Activated T-cell treated with anti-CD3 and anti-CD28 coated beads for 48 hours (primary cell): ENCODE results near the gene ITPRID2.

Experiments
- DNase-seq: peaks from one replicate; pipeline ENCODE4 v3.0.0-alpha.2; 2020; ENCODE audit warnings: low read depth

Gene ITPRID2

GRCh38 chr2:181882246-181883020, 9.1 kb upstream of the ITPRID2 start:
- DNase-seq: no peak

- DNase-seq: no peak
Observed at GRCh38 chr2:181884601-181885000, 6.9 kb upstream of the ITPRID2 start.

GRCh38 chr2:181885096-181885495, 6.4 kb upstream of the ITPRID2 start:
- no peak for DNase-seq

GRCh38 chr2:181886192-181886591, 5.3 kb upstream of the ITPRID2 start:
- DNase-seq: no peak

GRCh38 chr2:181887045-181887444, 4.5 kb upstream of the ITPRID2 start:
- no peak for DNase-seq

GRCh38 chr2:181889776-181890175, 1.8 kb upstream of the ITPRID2 start:
- no peak for DNase-seq

GRCh38 chr2:181890271-181890670, 1.3 kb upstream of the ITPRID2 start:
- DNase-seq: no peak

GRCh38 chr2:181891966-181892798, 652 bp downstream of the ITPRID2 start:
- peak; percentile 51 for DNase-seq

GRCh38 chr2:181892799-181893435, 1.4 kb downstream of the ITPRID2 start:
- no peak for DNase-seq

GRCh38 chr2:181894381-181894780, 2.9 kb downstream of the ITPRID2 start:
- DNase-seq: no peak

- DNase-seq: no peak
Observed at GRCh38 chr2:181895818-181896217, 4.3 kb downstream of the ITPRID2 start.

GRCh38 chr2:181896286-181896685, 4.8 kb downstream of the ITPRID2 start:
- DNase-seq: no peak

- DNase-seq: no peak
Observed at GRCh38 chr2:181900007-181900651, 8.6 kb downstream of the ITPRID2 start.

- DNase-seq: no peak
Observed at GRCh38 chr2:181902625-181903024, 11.1 kb downstream of the ITPRID2 start.

GRCh38 chr2:181904022-181904632, 12.6 kb downstream of the ITPRID2 start:
- DNase-seq: no peak

GRCh38 chr2:181907057-181907456, 15.5 kb downstream of the ITPRID2 start:
- DNase-seq: no peak

GRCh38 chr2:181907635-181908034, 16.1 kb downstream of the ITPRID2 start:
- no peak for DNase-seq

- no peak for DNase-seq
Observed at GRCh38 chr2:181910028-181910831, 18.7 kb downstream of the ITPRID2 start.

- DNase-seq: no peak
Observed at GRCh38 chr2:181911830-181912229, 20.3 kb downstream of the ITPRID2 start.

GRCh38 chr2:181915102-181915501, 23.6 kb downstream of the ITPRID2 start:
- no peak for DNase-seq
